Upper lobe of right lung (tissue), 1 donor: ENCODE results near the gene PACS2. TPM values are rescaled to one million over a fixed set of nuclear protein-coding genes. Genes with fewer than 3 reads are reported as not detected.

Experiments used
- ATAC-seq: fragments of 200-7000 bp; cut with Tn5 transposase; one replicate; pipeline ENCODE4 v1.9.1; 2020; ENCODE audit warnings: mild to moderate bottlenecking, moderate library complexity
- DNase-seq: peaks from one replicate; pipeline ENCODE4 v3.0.0-alpha.2; 2020
- H3K27ac ChIP-seq: fragments of 200-600 bp; one replicate; pipeline ENCODE4 v1.8.0; 2022
- H3K27me3 ChIP-seq: fragments of 200-600 bp; one replicate; pipeline ENCODE4 v1.8.0; 2022; ENCODE audit warnings: mild to moderate bottlenecking
- H3K36me3 ChIP-seq: fragments of 200-600 bp; one replicate; pipeline ENCODE4 v1.8.0; 2022
- H3K4me1 ChIP-seq: fragments of 200-600 bp; one replicate; pipeline ENCODE4 v1.8.0; 2022
- H3K4me3 ChIP-seq: fragments of 200-600 bp; one replicate; pipeline ENCODE4 v1.8.0; 2022; ENCODE audit warnings: mild to moderate bottlenecking
- H3K9me3 ChIP-seq: fragments of 200-600 bp; one replicate; pipeline ENCODE4 v1.8.0; 2022
- CTCF ChIP-seq: fragments of 200-600 bp; IDR thresholded peaks from one replicate; pipeline ENCODE4 v1.8.0; 2022; ENCODE audit warnings: antibody characterized with exemption
- intact Hi-C: fragments of 100-400 bp; cut with DNase I; formaldehyde crosslinking; loops from one replicate; pipeline ENCODE4 v1.11.0; 2022
- total RNA-seq: library from RNA; stranded (reverse); fragmentation: NEBNext Ultra II Directional; extraction: Animal tissue kit (Norgen Biotek cat#: 25700); gene quantifications from one replicate; pipeline ENCODE4 v1.2.1, GENCODE V29; 2021
- donor health status: DM: no; HTN: yes; CAD: no; lungs with severe emphysema.

PACS2 gene
- total RNA-seq, 1 donor from 2014 or later, result 86.6 TPM

- no peak for TF ChIP-seq CTCF
- Histone ChIP-seq H3K27me3 (no peaks in the 10 kb centered on the region), H3K27ac (no peak overlapping the region), H3K4me3 (no peak overlapping the region), H3K36me3 (no peaks in the 10 kb centered on the region), H3K4me1 (no peaks in the 10 kb centered on the region), H3K9me3 (no peaks in the 10 kb centered on the region)
- ATAC-seq (no peak), DNase-seq (no peak)
- intact Hi-C loops, result no loop called here
Observed at GRCh38 chr14:105346200-105346533, 31.6 kb downstream of the PACS2 start.

GRCh38 chr14:105346876-105347586 lies 32.5 kb downstream of the PACS2 start:
- ATAC-seq, result no peak
- no peak overlapping the region for H3K27ac ChIP-seq

GRCh38 chr14:105347587-105347968 lies 33.0 kb downstream of the PACS2 start:
- ATAC-seq (no peak), DNase-seq (no peak)
- Histone ChIP-seq H3K27ac (no peak overlapping the region), H3K4me1 (peaks cover 5% of the 10 kb centered on the region), H3K9me3 (no peaks in the 10 kb centered on the region), H3K36me3 (no peaks in the 10 kb centered on the region), H3K27me3 (no peaks in the 10 kb centered on the region), H3K4me3 (no peak overlapping the region)
- intact Hi-C loops, result no loop called here
- TF ChIP-seq CTCF, result no peak

More at GRCh38 chr14:105346876-105347586, 32.5 kb downstream of the PACS2 start:
- DNase-seq, result no peak
- peaks cover 3% of the 10 kb centered on the region for H3K4me1 ChIP-seq
- TF ChIP-seq CTCF, result no peak
- H3K36me3 ChIP-seq, result no peaks in the 10 kb centered on the region
- intact Hi-C loops, result no loop called here
- no peak overlapping the region for H3K4me3 ChIP-seq
- no peaks in the 10 kb centered on the region for H3K27me3 ChIP-seq
- H3K9me3 ChIP-seq, result no peaks in the 10 kb centered on the region

- Histone ChIP-seq H3K27ac (no peak overlapping the region), H3K27me3 (no peaks in the 10 kb centered on the region), H3K4me1 (peaks cover 5% of the 10 kb centered on the region), H3K4me3 (no peak overlapping the region), H3K9me3 (no peaks in the 10 kb centered on the region), H3K36me3 (no peaks in the 10 kb centered on the region)
- DNase-seq (no peak), ATAC-seq (no peak)
- no peak for TF ChIP-seq CTCF
- intact Hi-C loops, result no loop called here
Observed at GRCh38 chr14:105348169-105348944, 33.8 kb downstream of the PACS2 start.

GRCh38 chr14:105348945-105349699 lies 34.6 kb downstream of the PACS2 start:
- Histone ChIP-seq H3K4me1 (peaks cover 5% of the 10 kb centered on the region), H3K9me3 (no peaks in the 10 kb centered on the region), H3K27ac (no peak overlapping the region), H3K36me3 (no peaks in the 10 kb centered on the region), H3K4me3 (no peak overlapping the region), H3K27me3 (no peaks in the 10 kb centered on the region)
- ATAC-seq (no peak), DNase-seq (no peak)
- TF ChIP-seq CTCF, result no peak
- intact Hi-C loops, result no loop called here
